Measurements from ENCODE around the gene IRS1. TPM values are rescaled to one million over a fixed set of nuclear protein-coding genes. Genes with fewer than 3 reads are reported as not detected.
A peak's percentile ranks its signal among the peaks of the same experiment; 100 is the strongest.

IRS1 gene
- total and polyA plus RNA-seq, 2 donors, result 26.8 to 28.5 TPM

GRCh38 chr2:226767056-226767813 is 32.4 kb downstream of the IRS1 start:
- H3K4me3 ChIP-seq (ENCODE audit: low read depth, low read length), result no peak overlapping the region
- H3K27ac ChIP-seq (ENCODE audit: low read depth), result no peak overlapping the region
- no peak for DNase-seq (ENCODE audit: extremely low spot score)
- H3K36me3 ChIP-seq (ENCODE audit: insufficient read depth), result no peaks in the 10 kb centered on the region
- no peaks in the 10 kb centered on the region for H3K4me1 ChIP-seq (ENCODE audit: insufficient read depth)
- 73% methylated on average over 5 of the region's 5 CpGs for WGBS

GRCh38 chr2:226766352-226767055 is 33.1 kb downstream of the IRS1 start:
- Histone ChIP-seq H3K4me1 (ENCODE audit: insufficient read depth) (no peaks in the 10 kb centered on the region), H3K4me3 (ENCODE audit: low read depth, low read length) (no peak overlapping the region), H3K36me3 (ENCODE audit: insufficient read depth) (no peaks in the 10 kb centered on the region), H3K27ac (ENCODE audit: low read depth) (no peak overlapping the region)
- DNase-seq (ENCODE audit: extremely low spot score), result no peak
- 96% methylated on average over 5 of the region's 5 CpGs for WGBS

GRCh38 chr2:226763320-226763719 is 36.3 kb downstream of the IRS1 start:
- 53% methylated on average over 3 of the region's 3 CpGs for WGBS
- no peaks in the 10 kb centered on the region for H3K4me1 ChIP-seq (ENCODE audit: insufficient read depth)
- H3K27ac ChIP-seq (ENCODE audit: low read depth), result no peak overlapping the region
- no peak overlapping the region for H3K4me3 ChIP-seq (ENCODE audit: low read depth, low read length)
- no peak for DNase-seq (ENCODE audit: extremely low spot score)
- H3K36me3 ChIP-seq (ENCODE audit: insufficient read depth), result peaks cover 2% of the 10 kb centered on the region

- 60% methylated on average over 2 of the region's 2 CpGs for WGBS
- no peaks in the 10 kb centered on the region for H3K4me1 ChIP-seq (ENCODE audit: insufficient read depth)
- peaks cover 2% of the 10 kb centered on the region for H3K36me3 ChIP-seq (ENCODE audit: insufficient read depth)
- DNase-seq (ENCODE audit: extremely low spot score), result no peak
- H3K27ac ChIP-seq (ENCODE audit: low read depth), result no peak overlapping the region
- H3K4me3 ChIP-seq (ENCODE audit: low read depth, low read length), result no peak overlapping the region
Measured at GRCh38 chr2:226761195-226761583, 38.4 kb downstream of the IRS1 start.

- H3K4me1 ChIP-seq (ENCODE audit: insufficient read depth), result no peaks in the 10 kb centered on the region
- H3K4me3 ChIP-seq (ENCODE audit: low read depth, low read length), result no peak overlapping the region
- no peak for DNase-seq (ENCODE audit: extremely low spot score)
- H3K27ac ChIP-seq (ENCODE audit: low read depth), result no peak overlapping the region
- H3K36me3 ChIP-seq (ENCODE audit: insufficient read depth), result peaks cover 2% of the 10 kb centered on the region
- WGBS, result 45% methylated on average over 2 of the region's 2 CpGs
Measured at GRCh38 chr2:226760412-226761194, 39.0 kb downstream of the IRS1 start.

- Histone ChIP-seq H3K36me3 (ENCODE audit: insufficient read depth) (peaks cover 2% of the 10 kb centered on the region), H3K4me3 (ENCODE audit: low read depth, low read length) (no peak overlapping the region), H3K27ac (ENCODE audit: low read depth) (no peak overlapping the region), H3K4me1 (ENCODE audit: insufficient read depth) (peaks cover 1% of the 10 kb centered on the region)
- no peak for DNase-seq (ENCODE audit: extremely low spot score)
- WGBS, result 70% methylated on average over 9 of the region's 9 CpGs
Measured at GRCh38 chr2:226759768-226760167, 39.9 kb downstream of the IRS1 start.

GRCh38 chr2:226758921-226759640 is 40.5 kb downstream of the IRS1 start:
- Histone ChIP-seq H3K4me1 (ENCODE audit: insufficient read depth) (peaks cover 1% of the 10 kb centered on the region), H3K4me3 (ENCODE audit: low read depth, low read length) (no peak overlapping the region), H3K36me3 (ENCODE audit: insufficient read depth) (peaks cover 2% of the 10 kb centered on the region), H3K27ac (ENCODE audit: low read depth) (no peak overlapping the region)
- 14% methylated on average over 3 of the region's 3 CpGs for WGBS
- no peak for DNase-seq (ENCODE audit: extremely low spot score)

- Histone ChIP-seq H3K4me1 (ENCODE audit: insufficient read depth) (peaks cover 1% of the 10 kb centered on the region), H3K27ac (ENCODE audit: low read depth) (no peak overlapping the region), H3K4me3 (ENCODE audit: low read depth, low read length) (no peak overlapping the region), H3K36me3 (ENCODE audit: insufficient read depth) (peaks cover 2% of the 10 kb centered on the region)
- 75% methylated on average over 2 of the region's 2 CpGs for WGBS
- no peak for DNase-seq (ENCODE audit: extremely low spot score)
Measured at GRCh38 chr2:226756131-226756530, 43.5 kb downstream of the IRS1 start.

- peaks cover 1% of the 10 kb centered on the region for H3K4me1 ChIP-seq (ENCODE audit: insufficient read depth)
- WGBS, result 26% methylated on average over 1 of the region's 1 CpG
- H3K36me3 ChIP-seq (ENCODE audit: insufficient read depth), result peaks cover 2% of the 10 kb centered on the region
Measured at GRCh38 chr2:226755631-226756030, 44.0 kb downstream of the IRS1 start.

GRCh38 chr2:226754821-226755604 is 44.6 kb downstream of the IRS1 start:
- 20% methylated on average over 8 of the region's 8 CpGs for WGBS
- DNase-seq (ENCODE audit: extremely low spot score), result no peak
- no peak overlapping the region for H3K4me3 ChIP-seq (ENCODE audit: low read depth, low read length)

More at GRCh38 chr2:226755631-226756030, 44.0 kb downstream of the IRS1 start:
- Histone ChIP-seq H3K4me3 (ENCODE audit: low read depth, low read length) (no peak overlapping the region), H3K27ac (ENCODE audit: low read depth) (peak overlapping the region; percentile 50)
- DNase-seq (ENCODE audit: extremely low spot score), result no peak

GRCh38 chr2:226752887-226753286 is 46.7 kb downstream of the IRS1 start:
- no peaks in the 10 kb centered on the region for H3K36me3 ChIP-seq (ENCODE audit: insufficient read depth)
- H3K4me3 ChIP-seq (ENCODE audit: low read depth, low read length), result no peak overlapping the region
- 94% methylated on average over 4 of the region's 4 CpGs for WGBS
- H3K4me1 ChIP-seq (ENCODE audit: insufficient read depth), result peaks cover 1% of the 10 kb centered on the region
- no peak overlapping the region for H3K27ac ChIP-seq (ENCODE audit: low read depth)
- no peak for DNase-seq (ENCODE audit: extremely low spot score)

More at GRCh38 chr2:226754821-226755604, 44.6 kb downstream of the IRS1 start:
- peaks cover 2% of the 10 kb centered on the region for H3K36me3 ChIP-seq (ENCODE audit: insufficient read depth)
- peaks cover 1% of the 10 kb centered on the region for H3K4me1 ChIP-seq (ENCODE audit: insufficient read depth)
- H3K27ac ChIP-seq (ENCODE audit: low read depth), result no peak overlapping the region

- Histone ChIP-seq H3K4me3 (ENCODE audit: low read depth, low read length) (no peak overlapping the region), H3K36me3 (ENCODE audit: insufficient read depth) (no peaks in the 10 kb centered on the region), H3K27ac (ENCODE audit: low read depth) (no peak overlapping the region), H3K4me1 (ENCODE audit: insufficient read depth) (no peaks in the 10 kb centered on the region)
- 98% methylated on average over 3 of the region's 3 CpGs for whole genome bisulfite sequencing
- DNase-seq (ENCODE audit: extremely low spot score), result no peak
Measured at GRCh38 chr2:226747288-226747687, 52.3 kb downstream of the IRS1 start.

Data from urinary bladder (tissue), 4 donors.